ENCODE results near the gene ST3GAL5. TPM values are rescaled to one million over a fixed set of nuclear protein-coding genes. Genes with fewer than 3 reads are reported as not detected.

Gene ST3GAL5
- total and polyA plus RNA-seq, 4 donors: 3.3 to 29.8 (median 15.7) TPM

DNA sequence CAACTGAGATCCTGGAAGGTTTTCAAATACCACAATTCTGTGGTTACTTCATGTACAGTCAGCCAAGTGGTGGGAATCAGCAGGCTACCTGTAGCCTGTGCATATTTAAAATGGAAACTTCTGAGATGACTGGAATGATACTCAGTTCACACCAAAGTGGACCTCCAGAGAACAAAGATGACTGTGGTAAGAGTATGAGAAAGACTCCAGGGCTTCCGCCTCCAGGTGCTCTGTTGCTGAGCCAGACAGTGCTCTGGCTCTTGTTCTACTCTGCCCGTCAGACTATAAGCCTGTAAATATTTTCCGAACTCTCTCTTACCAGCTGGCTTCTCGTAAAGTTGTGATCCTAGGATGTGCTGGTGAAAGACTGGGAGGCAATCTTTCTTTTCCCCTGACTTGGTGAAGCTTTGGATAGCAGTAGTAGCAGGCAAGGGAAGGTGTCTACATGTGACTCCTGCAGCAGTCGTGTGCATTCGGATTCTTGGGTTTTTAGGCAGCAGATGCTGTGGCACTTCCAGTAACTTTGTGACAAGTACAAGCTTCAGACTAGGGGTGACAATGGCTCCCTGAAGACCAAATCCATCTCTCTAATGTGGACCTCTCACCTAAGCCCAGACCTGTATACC lies 23.1 kb downstream of the ST3GAL5 start:
- no peak overlapping the region for H3K27ac ChIP-seq (ENCODE audit: low read depth in 1 of 2, low read length in 2 of 2)
- intact Hi-C loops (cut with DNase I): no loop called here
- DNase-seq: no peak
- no peaks in the 10 kb centered on the region for H3K9me3 ChIP-seq (ENCODE audit: control insufficient read depth, low read length)
- H3K4me3 ChIP-seq (ENCODE audit: low read length in 2 of 2): no peak overlapping the region
- no peaks in the 10 kb centered on the region for H3K4me1 ChIP-seq (ENCODE audit: control insufficient read depth in 1 of 2, insufficient read depth in 2 of 2, low read length in 2 of 2)
- no peaks in the 10 kb centered on the region for H3K36me3 ChIP-seq (ENCODE audit: control insufficient read depth in 1 of 2, insufficient read depth in 2 of 2, low read length in 1 of 2)
- 84 to 88% methylated on average over 6 of the region's 6 CpGs for WGBS, 2 donors
- no peak for ATAC-seq (ENCODE audit: low FRiP score)
- no peaks in the 10 kb centered on the region for H3K27me3 ChIP-seq (ENCODE audit: control insufficient read depth in 1 of 2, insufficient read depth in 2 of 2, low read length in 1 of 2)

- DNase-seq: no peak
- Histone ChIP-seq H3K9me3 (ENCODE audit: control insufficient read depth, low read length) (no peaks in the 10 kb centered on the region), H3K4me1 (ENCODE audit: control insufficient read depth in 1 of 2, insufficient read depth in 2 of 2, low read length in 2 of 2) (no peaks in the 10 kb centered on the region), H3K36me3 (ENCODE audit: control insufficient read depth in 1 of 2, insufficient read depth in 2 of 2, low read length in 1 of 2) (no peaks in the 10 kb centered on the region), H3K27me3 (ENCODE audit: control insufficient read depth in 1 of 2, insufficient read depth in 2 of 2, low read length in 1 of 2) (no peaks in the 10 kb centered on the region), H3K4me3 (ENCODE audit: low read length in 2 of 2) (no peak overlapping the region), H3K27ac (ENCODE audit: low read depth in 1 of 2, low read length in 2 of 2) (no peak overlapping the region)
- 96 to 97% methylated on average over 2 of the region's 2 CpGs for WGBS, 2 donors
- no peak for ATAC-seq (ENCODE audit: low FRiP score)
- intact Hi-C loops (cut with DNase I): no loop called here
Measured at GRCh38 chr2:85864654-85865053, 24.1 kb downstream of the ST3GAL5 start.

GRCh38 chr2:85862426-85862825 lies 26.4 kb downstream of the ST3GAL5 start:
- Histone ChIP-seq H3K36me3 (ENCODE audit: control insufficient read depth in 1 of 2, insufficient read depth in 2 of 2, low read length in 1 of 2) (no peaks in the 10 kb centered on the region), H3K27me3 (ENCODE audit: control insufficient read depth in 1 of 2, insufficient read depth in 2 of 2, low read length in 1 of 2) (no peaks in the 10 kb centered on the region), H3K4me1 (ENCODE audit: control insufficient read depth in 1 of 2, insufficient read depth in 2 of 2, low read length in 2 of 2) (no peaks in the 10 kb centered on the region), H3K9me3 (ENCODE audit: control insufficient read depth, low read length) (peaks cover 1% of the 10 kb centered on the region), H3K27ac (ENCODE audit: low read depth in 1 of 2, low read length in 2 of 2) (no peak overlapping the region), H3K4me3 (ENCODE audit: low read length in 2 of 2) (no peak overlapping the region)
- WGBS, 2 donors: 68 to 72% methylated on average over 5 of the region's 5 CpGs
- intact Hi-C loops (cut with DNase I): no loop called here
- DNase-seq: no peak
- ATAC-seq (ENCODE audit: low FRiP score): no peak

- Histone ChIP-seq H3K27ac (ENCODE audit: low read depth in 1 of 2, low read length in 2 of 2) (no peak overlapping the region), H3K9me3 (ENCODE audit: control insufficient read depth, low read length) (peaks cover 1% of the 10 kb centered on the region), H3K27me3 (ENCODE audit: control insufficient read depth in 1 of 2, insufficient read depth in 2 of 2, low read length in 1 of 2) (no peaks in the 10 kb centered on the region), H3K4me3 (ENCODE audit: low read length in 2 of 2) (no peak overlapping the region), H3K36me3 (ENCODE audit: control insufficient read depth in 1 of 2, insufficient read depth in 2 of 2, low read length in 1 of 2) (no peaks in the 10 kb centered on the region), H3K4me1 (ENCODE audit: control insufficient read depth in 1 of 2, insufficient read depth in 2 of 2, low read length in 2 of 2) (no peaks in the 10 kb centered on the region)
- WGBS, 2 donors: 33 to 49% methylated on average over 5 of the region's 5 CpGs
- DNase-seq: no peak
- intact Hi-C loops (cut with DNase I): no loop called here
- ATAC-seq (ENCODE audit: low FRiP score): no peak
Measured at GRCh38 chr2:85861650-85862049, 27.1 kb downstream of the ST3GAL5 start.

- 58 to 61% methylated on average over 1 of the region's 1 CpG for WGBS, 2 donors
- DNase-seq (no peak), ATAC-seq (ENCODE audit: low FRiP score) (no peak)
- Histone ChIP-seq H3K4me3 (ENCODE audit: low read length in 2 of 2) (no peak overlapping the region), H3K4me1 (ENCODE audit: control insufficient read depth in 1 of 2, insufficient read depth in 2 of 2, low read length in 2 of 2) (no peaks in the 10 kb centered on the region), H3K27me3 (ENCODE audit: control insufficient read depth in 1 of 2, insufficient read depth in 2 of 2, low read length in 1 of 2) (no peaks in the 10 kb centered on the region), H3K36me3 (ENCODE audit: control insufficient read depth in 1 of 2, insufficient read depth in 2 of 2, low read length in 1 of 2) (no peaks in the 10 kb centered on the region), H3K27ac (ENCODE audit: low read depth in 1 of 2, low read length in 2 of 2) (no peak overlapping the region), H3K9me3 (ENCODE audit: control insufficient read depth, low read length) (peaks cover 1% of the 10 kb centered on the region)
- intact Hi-C loops (cut with DNase I): no loop called here
Measured at GRCh38 chr2:85861180-85861579, 27.6 kb downstream of the ST3GAL5 start.

DNA sequence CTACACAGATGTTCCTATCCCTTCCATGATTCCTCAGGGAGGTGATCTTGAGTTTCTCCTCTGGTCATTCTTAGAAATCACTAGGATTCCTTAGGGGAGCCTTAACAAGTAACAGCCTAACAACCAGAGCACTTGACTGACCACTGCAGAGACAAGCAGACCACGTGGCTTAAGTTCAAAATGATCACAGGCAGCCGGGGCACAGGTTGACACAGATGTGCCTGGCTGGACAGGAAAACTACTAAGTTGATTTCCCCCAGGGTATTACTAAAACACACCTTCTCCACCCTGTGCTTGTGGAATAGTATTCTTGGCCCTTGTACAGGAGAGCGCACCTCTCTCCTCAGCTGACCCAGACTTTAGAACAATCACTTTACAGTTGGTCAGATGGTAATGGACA lies 29.9 kb downstream of the ST3GAL5 start:
- WGBS, 2 donors: 80 to 82% methylated on average over 3 of the region's 3 CpGs
- DNase-seq: no peak
- Histone ChIP-seq H3K4me3 (ENCODE audit: low read length in 2 of 2) (no peak overlapping the region), H3K9me3 (ENCODE audit: control insufficient read depth, low read length) (peaks cover 1% of the 10 kb centered on the region), H3K27me3 (ENCODE audit: control insufficient read depth in 1 of 2, insufficient read depth in 2 of 2, low read length in 1 of 2) (no peaks in the 10 kb centered on the region), H3K27ac (ENCODE audit: low read depth in 1 of 2, low read length in 2 of 2) (no peak overlapping the region), H3K36me3 (ENCODE audit: control insufficient read depth in 1 of 2, insufficient read depth in 2 of 2, low read length in 1 of 2) (no peaks in the 10 kb centered on the region), H3K4me1 (ENCODE audit: control insufficient read depth in 1 of 2, insufficient read depth in 2 of 2, low read length in 2 of 2) (no peaks in the 10 kb centered on the region)
- intact Hi-C loops (cut with DNase I): no loop called here
- no peak for ATAC-seq (ENCODE audit: low FRiP score)

GRCh38 chr2:85854897-85855296 lies 33.9 kb downstream of the ST3GAL5 start:
- ATAC-seq (ENCODE audit: low FRiP score) (no peak), DNase-seq (no peak)
- Histone ChIP-seq H3K4me3 (ENCODE audit: low read length in 2 of 2) (no peak overlapping the region), H3K36me3 (ENCODE audit: control insufficient read depth in 1 of 2, insufficient read depth in 2 of 2, low read length in 1 of 2) (no peaks in the 10 kb centered on the region), H3K9me3 (ENCODE audit: control insufficient read depth, low read length) (peaks cover 1% of the 10 kb centered on the region), H3K4me1 (ENCODE audit: control insufficient read depth in 1 of 2, insufficient read depth in 2 of 2, low read length in 2 of 2) (no peaks in the 10 kb centered on the region), H3K27me3 (ENCODE audit: control insufficient read depth in 1 of 2, insufficient read depth in 2 of 2, low read length in 1 of 2) (no peaks in the 10 kb centered on the region), H3K27ac (ENCODE audit: low read depth in 1 of 2, low read length in 2 of 2) (no peak overlapping the region)
- intact Hi-C loops (cut with DNase I): no loop called here
- 91 to 96% methylated on average over 4 of the region's 4 CpGs for WGBS, 2 donors

DNA sequence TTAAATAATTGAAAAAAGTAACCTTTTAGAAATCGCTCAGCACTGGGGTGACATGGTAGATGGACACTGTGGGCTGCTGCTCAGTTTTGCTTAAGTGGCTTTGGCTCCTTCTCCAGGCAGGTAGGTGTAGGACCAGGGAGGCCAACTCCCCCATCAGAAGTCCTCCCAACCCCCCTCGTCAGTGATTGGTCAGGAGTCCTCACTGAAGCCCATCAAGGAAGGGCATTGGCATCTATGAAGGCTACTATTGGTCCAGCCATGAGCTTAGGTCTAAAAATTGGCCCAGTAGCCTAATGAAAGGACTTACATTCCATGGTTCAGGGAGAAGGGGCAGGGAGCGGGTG lies 34.7 kb downstream of the ST3GAL5 start:
- DNase-seq (no peak), ATAC-seq (ENCODE audit: low FRiP score) (no peak)
- Histone ChIP-seq H3K4me1 (ENCODE audit: control insufficient read depth in 1 of 2, insufficient read depth in 2 of 2, low read length in 2 of 2) (no peaks in the 10 kb centered on the region), H3K27ac (ENCODE audit: low read depth in 1 of 2, low read length in 2 of 2) (no peak overlapping the region), H3K36me3 (ENCODE audit: control insufficient read depth in 1 of 2, insufficient read depth in 2 of 2, low read length in 1 of 2) (no peaks in the 10 kb centered on the region), H3K4me3 (ENCODE audit: low read length in 2 of 2) (no peak overlapping the region), H3K27me3 (ENCODE audit: control insufficient read depth in 1 of 2, insufficient read depth in 2 of 2, low read length in 1 of 2) (no peaks in the 10 kb centered on the region), H3K9me3 (ENCODE audit: control insufficient read depth, low read length) (no peaks in the 10 kb centered on the region)
- intact Hi-C loops (cut with DNase I): no loop called here
- 95 to 96% methylated on average over 3 of the region's 3 CpGs for WGBS, 2 donors

DNA sequence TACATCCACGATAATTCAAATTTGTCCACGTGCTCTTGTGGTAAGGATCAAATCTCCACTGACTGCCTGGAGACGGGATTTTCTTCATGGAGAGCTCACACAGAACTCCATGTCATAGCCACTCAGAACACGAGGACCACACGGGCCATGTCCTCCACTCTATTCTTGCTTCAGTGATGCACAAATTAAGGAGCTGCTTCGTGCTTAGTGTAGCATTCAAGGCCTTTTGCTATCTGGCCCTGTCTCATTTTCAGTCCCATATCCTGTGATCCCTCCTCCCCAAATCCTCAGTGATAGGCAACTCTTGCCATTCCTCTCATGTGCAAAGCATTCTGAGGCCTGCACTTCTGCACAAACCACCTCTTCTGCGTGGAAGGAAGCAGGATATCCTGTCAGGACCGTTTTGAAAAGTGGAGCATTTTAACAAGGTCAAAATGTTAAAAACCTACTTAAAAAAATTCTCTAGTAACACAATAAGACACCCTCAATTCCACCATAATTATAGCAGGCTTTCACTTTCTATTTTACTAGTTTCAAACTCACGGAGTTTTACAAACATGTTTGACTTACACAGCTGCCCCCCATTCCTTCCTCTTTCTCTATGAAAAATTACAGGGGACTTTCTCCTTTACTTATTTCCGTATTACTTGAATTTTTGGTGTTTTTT lies 35.2 kb downstream of the ST3GAL5 start:
- ATAC-seq (ENCODE audit: low FRiP score) (no peak), DNase-seq (no peak)
- WGBS, 2 donors: 85% methylated on average over 10 of the region's 10 CpGs
- Histone ChIP-seq H3K4me1 (ENCODE audit: control insufficient read depth in 1 of 2, insufficient read depth in 2 of 2, low read length in 2 of 2) (no peaks in the 10 kb centered on the region), H3K27ac (ENCODE audit: low read depth in 1 of 2, low read length in 2 of 2) (no peak overlapping the region), H3K4me3 (ENCODE audit: low read length in 2 of 2) (no peak overlapping the region), H3K36me3 (ENCODE audit: control insufficient read depth in 1 of 2, insufficient read depth in 2 of 2, low read length in 1 of 2) (no peaks in the 10 kb centered on the region), H3K9me3 (ENCODE audit: control insufficient read depth, low read length) (no peaks in the 10 kb centered on the region), H3K27me3 (ENCODE audit: control insufficient read depth in 1 of 2, insufficient read depth in 2 of 2, low read length in 1 of 2) (no peaks in the 10 kb centered on the region)
- intact Hi-C loops (cut with DNase I): no loop called here
